SIG-M5 treated with dmso at 0.1 percent for 504 hours (cell line): ENCODE results near the gene TYW5.
"Not testable (repeated sequence)": the region's sequence is repeated elsewhere in the genome, so short reads cannot be mapped to it uniquely, and the experiment has no call there.

Source experiments
- DNase-seq: peaks from one replicate; lab custom pipeline; 2025; ENCODE audit not compliant: unreplicated experiment; lab: John Stamatoyannopoulos, UW

TYW5 gene

GRCh38 chr2:199922856-199923255 is 32.4 kb downstream of the TYW5 start:
- no peak for DNase-seq

- DNase-seq: no peak
These were observed 38.3 kb downstream of the TYW5 start for GRCh38 chr2:199916980-199917379.

- no peak for DNase-seq
These were observed 40.8 kb downstream of the TYW5 start for GRCh38 chr2:199914372-199914958.

GRCh38 chr2:199912553-199913114 is 42.7 kb downstream of the TYW5 start:
- not testable (repeated sequence) for DNase-seq

- DNase-seq: no peak
These were observed 43.5 kb downstream of the TYW5 start for GRCh38 chr2:199911877-199912161.

GRCh38 chr2:199911052-199911876 is 44.0 kb downstream of the TYW5 start, which contains the start of gene C2orf69:
TSS of gene C2orf69 (plus strand) at chr2:199911293. CDS start at chr2:199911439, 146 bp downstream.
- peak; percentile 99 for DNase-seq

GRCh38 chr2:199910338-199911051 is 44.8 kb downstream of the TYW5 start:
- DNase-seq: no peak

GRCh38 chr2:199907008-199907714 is 48.1 kb downstream of the TYW5 start:
- no peak for DNase-seq

- no peak for DNase-seq
These were observed 52.2 kb downstream of the TYW5 start for GRCh38 chr2:199903111-199903510.

- no peak for DNase-seq
These were observed 52.7 kb downstream of the TYW5 start for GRCh38 chr2:199902486-199903110.

GRCh38 chr2:199901942-199902341 is 53.3 kb downstream of the TYW5 start:
- no peak for DNase-seq

- DNase-seq: no peak
These were observed 58.7 kb downstream of the TYW5 start for GRCh38 chr2:199896617-199897016.

GRCh38 chr2:199895406-199895805 is 59.9 kb downstream of the TYW5 start:
- DNase-seq: no peak

GRCh38 chr2:199883474-199884212 is 71.6 kb downstream of the TYW5 start:
- DNase-seq: no peak

- no peak for DNase-seq
These were observed 72.6 kb downstream of the TYW5 start for GRCh38 chr2:199882667-199883066.
